Keratinocyte (primary cell): Measurements from ENCODE around the gene FBLIM1. TPM values are rescaled to one million over a fixed set of nuclear protein-coding genes. Genes with fewer than 3 reads are reported as not detected.

Experiments used
- DNase-seq: peaks from one replicate; pipeline ENCODE4 v3.0.0-alpha.2; 2011; ENCODE audit warnings: low read depth, missing footprints, low spot score
- FAIRE-seq: peaks from 2 replicates; lab custom pipeline; 2011; peaks lifted over from hg19 to GRCh38; lab: Jason Lieb, UNC
- H2AFZ ChIP-seq: 2 replicates; pipeline ENCODE4 v1.6.0; 2012; ENCODE audit warnings: low read length, control low read depth, inconsistent platforms; ENCODE audit not compliant: control insufficient read depth
- H3K27ac ChIP-seq: 2 replicates; pipeline ENCODE4 v1.5.1; 2011; ENCODE audit warnings: low read length; ENCODE audit not compliant: control insufficient read depth, insufficient read depth
- H3K27me3 ChIP-seq: 3 replicates; pipeline ENCODE4 v1.6.0; 2011; ENCODE audit warnings: low read length; ENCODE audit not compliant: control insufficient read depth, insufficient read depth; ENCODE audit errors: extremely low read depth
- H3K36me3 ChIP-seq, 2 experiments: 2 replicates in 1 of 2; 3 replicates in 1 of 2; pipeline ENCODE4 v1.5.1; 2011; ENCODE audit warnings: low read length in 2 of 2, mild to moderate bottlenecking in 1 of 2; ENCODE audit not compliant: control insufficient read depth in 2 of 2, insufficient read depth in 2 of 2; ENCODE audit errors: extremely low read depth in 1 of 2
- H3K4me1 ChIP-seq: 3 replicates; pipeline ENCODE4 v1.5.1; 2011; ENCODE audit warnings: low read length; ENCODE audit not compliant: control insufficient read depth, insufficient read depth; ENCODE audit errors: extremely low read depth
- H3K4me2 ChIP-seq: 3 replicates; pipeline ENCODE4 v1.6.0; 2011; ENCODE audit warnings: low read depth, low read length; ENCODE audit not compliant: control insufficient read depth, insufficient read depth; ENCODE audit errors: extremely low read depth
- H3K4me3 ChIP-seq, 3 experiments: fragments of 200-600 bp in 1 of 3; sonication (generic) in 1 of 3; 2 replicates in 2 of 3; 3 replicates in 1 of 3; pipeline ENCODE4 v1.5.1; 2011 to 2016; ENCODE audit warnings: low read length in 3 of 3, mild to moderate bottlenecking in 3 of 3, control low read depth in 2 of 3, inconsistent platforms in 1 of 3, low read depth in 1 of 3, mixed read lengths in 1 of 3, mixed run types in 1 of 3, moderate library complexity in 1 of 3; ENCODE audit not compliant: control insufficient read depth in 2 of 3, insufficient read depth in 2 of 3; ENCODE audit errors: extremely low read depth in 1 of 3
- H3K79me2 ChIP-seq: 2 replicates; pipeline ENCODE4 v1.6.0; 2012; ENCODE audit warnings: low read length; ENCODE audit not compliant: control insufficient read depth, insufficient read depth
- H3K9ac ChIP-seq: 3 replicates; pipeline ENCODE4 v1.6.0; 2011; ENCODE audit warnings: low read length; ENCODE audit not compliant: control insufficient read depth, insufficient read depth; ENCODE audit errors: extremely low read depth
- H3K9me1 ChIP-seq: 3 replicates; pipeline ENCODE4 v1.6.0; 2011; ENCODE audit warnings: low read length; ENCODE audit not compliant: control insufficient read depth, insufficient read depth; ENCODE audit errors: extremely low read depth
- H3K9me3 ChIP-seq: 2 replicates; pipeline ENCODE4 v1.5.1; 2012; ENCODE audit warnings: low read depth, low read length; ENCODE audit not compliant: control insufficient read depth
- H4K20me1 ChIP-seq: 3 replicates; pipeline ENCODE4 v1.6.0; 2011; ENCODE audit warnings: low read length; ENCODE audit not compliant: control insufficient read depth, insufficient read depth; ENCODE audit errors: extremely low read depth
- CTCF ChIP-seq, 3 experiments: IDR thresholded peaks in 1 of 3; conservative IDR thresholded peaks in 1 of 3; optimal IDR thresholded peaks in 1 of 3; 2 replicates in 2 of 3; 3 replicates in 1 of 3; pipeline versions ENCODE3 to v1.5.1; 2011; ENCODE audit warnings: low read length in 3 of 3, mild to moderate bottlenecking in 3 of 3, moderate library complexity in 2 of 3, control low read depth in 1 of 3, inconsistent platforms in 1 of 3; ENCODE audit not compliant: insufficient read depth in 2 of 3; ENCODE audit errors: extremely low read depth in 1 of 3
- EZH2 ChIP-seq: IDR thresholded peaks from one replicate; pipeline ENCODE4 v1.6.1; 2012; ENCODE audit warnings: inconsistent platforms, mild to moderate bottlenecking, low read length, moderate library complexity
- dilution Hi-C: fragments of 300-500 bp; cut with MboI; formaldehyde crosslinking; loops from one replicate; pipeline ENCODE4 v1.7.0; 2020; ENCODE audit warnings: low sequenced_read_pairs; ENCODE audit not compliant: extremely low pct_ligation_motif_present
- polyA plus RNA-seq, 5 experiments: library from polyadenylated mRNA; depleted of rRNA in 3 of 5; stranded (reverse) in 3 of 5; stranded (forward) in 1 of 5; unstranded in 1 of 5; fragments of >200 nt; gene quantifications; 1 replicate in 1 of 5; 2 replicates in 3 of 5; 3 replicates in 1 of 5; pipeline versions ENCODE4 v1.2.1 to v1.2.3, GENCODE V29; 2011 to 2012; ENCODE audit warnings: missing spikeins in 2 of 5, low read depth in 1 of 5, low replicate concordance in 1 of 5

Gene FBLIM1
- polyA plus RNA-seq, 1 donor (not counting 4 experiments of a cell fraction or from before 2014, with no cell fraction given) = 144 TPM

GRCh38 chr1:15723631-15724246 is 34.9 kb upstream of the FBLIM1 start:
- no peak overlapping the region for H2AFZ ChIP-seq
- H3K9me3 ChIP-seq = no peaks in the 10 kb centered on the region
- DNase-seq = no peak
- no peaks in the 10 kb centered on the region for H4K20me1 ChIP-seq
- H3K79me2 ChIP-seq = no peaks in the 10 kb centered on the region
- no peak overlapping the region for H3K4me2 ChIP-seq
- H3K4me1 ChIP-seq = no peaks in the 10 kb centered on the region
- H3K36me3 ChIP-seq = peaks cover 39 to 64% of the 10 kb centered on the region in 2 experiments
- no peak overlapping the region for H3K4me3 ChIP-seq
- H3K27ac ChIP-seq = no peak overlapping the region
- H3K27me3 ChIP-seq = no peaks in the 10 kb centered on the region
- dilution Hi-C loops = no loop called here
- FAIRE-seq = no peak
- H3K9me1 ChIP-seq = no peaks in the 10 kb centered on the region
- TF ChIP-seq EZH2 (no peak), CTCF (optimal IDR thresholded peaks at IDR 0.05 in 1 of 3, IDR thresholded peaks at IDR 0.05 in 1 of 3, conservative IDR thresholded peaks at IDR 0.05 in 1 of 3; ENCODE audit: extremely low read depth in 1 of 3, insufficient read depth in 2 of 3, low read length in 3 of 3) (no peak)
- no peak overlapping the region for H3K9ac ChIP-seq

DNA sequence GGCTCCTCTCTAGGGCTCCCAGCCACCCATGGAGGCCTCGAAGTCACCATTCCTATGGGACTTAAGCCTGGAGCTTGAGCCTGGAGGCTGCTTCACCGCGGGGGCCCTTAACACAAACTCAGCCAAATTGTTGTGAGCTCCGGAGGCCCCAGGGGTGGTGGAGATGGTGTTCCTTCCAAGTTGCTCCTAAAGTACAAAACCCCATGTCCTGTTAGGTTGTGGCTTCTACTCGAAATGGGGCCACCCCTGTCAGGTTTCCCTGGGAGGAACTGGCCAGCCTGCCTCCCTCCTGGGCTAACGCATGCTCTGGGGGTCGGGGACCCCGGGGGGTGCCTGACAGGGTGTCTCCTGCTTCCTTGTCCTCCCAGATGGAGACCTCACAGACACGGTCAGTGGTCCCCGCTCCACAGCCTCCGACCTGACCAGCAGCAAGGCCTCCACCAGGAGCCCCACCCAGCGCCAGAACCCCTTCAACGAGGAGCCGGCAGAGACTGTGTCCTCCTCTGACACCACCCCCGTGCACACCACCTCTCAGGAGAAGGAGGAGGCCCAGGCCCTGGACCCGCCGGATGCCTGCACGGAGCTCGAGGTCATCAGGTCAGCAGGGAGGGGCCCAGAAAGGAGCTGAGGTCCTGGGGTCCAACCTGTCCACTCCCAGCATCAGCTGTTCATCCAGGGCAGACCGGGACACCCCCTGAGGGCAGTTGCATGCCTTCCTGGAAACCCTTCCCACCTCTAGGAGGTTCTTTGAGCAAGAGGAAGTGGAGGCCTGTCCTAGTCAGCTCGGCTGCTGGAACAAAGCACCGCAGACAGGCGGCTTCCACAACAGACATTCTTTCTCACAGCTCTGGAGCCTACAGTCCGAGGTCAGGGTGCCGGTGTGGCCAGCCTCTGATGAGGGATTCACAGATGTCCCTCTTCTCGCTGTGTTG is 33.4 kb upstream of the FBLIM1 start:
- H3K27me3 ChIP-seq = no peaks in the 10 kb centered on the region
- FAIRE-seq (no peak), DNase-seq (no peak)
- peaks cover 37 to 62% of the 10 kb centered on the region in 2 experiments for H3K36me3 ChIP-seq
- H3K9me1 ChIP-seq = no peaks in the 10 kb centered on the region
- no peaks in the 10 kb centered on the region for H3K9me3 ChIP-seq
- H3K9ac ChIP-seq = no peak overlapping the region
- dilution Hi-C loops = no loop called here
- no peak for TF ChIP-seq EZH2
- TF ChIP-seq CTCF (optimal IDR thresholded peaks at IDR 0.05 in 1 of 3, IDR thresholded peaks at IDR 0.05 in 1 of 3, conservative IDR thresholded peaks at IDR 0.05 in 1 of 3; ENCODE audit: extremely low read depth in 1 of 3, insufficient read depth in 2 of 3, low read length in 3 of 3) = no peak
- no peaks in the 10 kb centered on the region for H3K79me2 ChIP-seq
- H3K4me3 ChIP-seq = no peak overlapping the region
- no peak overlapping the region for H3K4me2 ChIP-seq
- H4K20me1 ChIP-seq = no peaks in the 10 kb centered on the region
- no peak overlapping the region for H3K27ac ChIP-seq
- H3K4me1 ChIP-seq = no peaks in the 10 kb centered on the region
- H2AFZ ChIP-seq = no peak overlapping the region
